ENCODE data around the gene GPSM1.

GPSM1 gene

DNA sequence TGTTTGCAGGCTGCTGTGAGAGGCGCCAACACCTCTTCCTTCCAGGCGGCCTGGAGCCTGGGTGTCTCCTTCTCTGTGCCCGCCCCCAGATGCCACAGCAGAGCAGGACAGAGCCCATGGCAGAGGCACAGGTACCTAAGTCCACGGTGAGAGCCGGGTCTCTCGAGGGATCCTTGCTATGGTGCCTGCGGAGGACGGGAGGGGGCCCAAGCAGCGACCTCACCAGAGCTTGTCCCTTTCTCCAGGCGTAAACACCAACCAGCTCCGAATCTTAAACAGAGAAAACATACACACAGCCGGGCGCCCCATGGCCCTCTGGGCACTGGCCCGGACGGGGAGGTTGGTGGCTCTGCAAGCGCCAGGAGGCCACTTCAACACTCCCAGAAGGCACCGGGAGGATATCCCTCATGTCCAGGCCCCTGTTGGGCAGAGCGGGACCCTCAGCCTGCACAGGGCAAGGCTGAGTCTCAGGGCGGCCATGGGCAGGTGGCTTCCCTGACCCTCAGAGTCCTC lies 35.3 kb upstream of the GPSM1 start:
- Histone ChIP-seq H3K36me3 (ENCODE audit: control insufficient read depth, insufficient read depth, low read length) (no peaks in the 10 kb centered on the region), H3K4me1 (ENCODE audit: control insufficient read depth, insufficient read depth, low read length, poor library complexity, severe bottlenecking) (no peaks in the 10 kb centered on the region), H3K27ac (ENCODE audit: insufficient read depth, low read length, poor library complexity, severe bottlenecking) (no peak overlapping the region), H3K9me3 (ENCODE audit: control insufficient read depth, low read length) (no peaks in the 10 kb centered on the region), H3K4me3 (ENCODE audit: insufficient read depth, low read depth, low read length, poor library complexity, severe bottlenecking) (no peak overlapping the region), H3K27me3 (replicated peaks; ENCODE audit: control insufficient read depth, insufficient read depth, low read length, poor library complexity, severe bottlenecking) (no peaks in the 10 kb centered on the region)
- DNase-seq, result no peak

DNA sequence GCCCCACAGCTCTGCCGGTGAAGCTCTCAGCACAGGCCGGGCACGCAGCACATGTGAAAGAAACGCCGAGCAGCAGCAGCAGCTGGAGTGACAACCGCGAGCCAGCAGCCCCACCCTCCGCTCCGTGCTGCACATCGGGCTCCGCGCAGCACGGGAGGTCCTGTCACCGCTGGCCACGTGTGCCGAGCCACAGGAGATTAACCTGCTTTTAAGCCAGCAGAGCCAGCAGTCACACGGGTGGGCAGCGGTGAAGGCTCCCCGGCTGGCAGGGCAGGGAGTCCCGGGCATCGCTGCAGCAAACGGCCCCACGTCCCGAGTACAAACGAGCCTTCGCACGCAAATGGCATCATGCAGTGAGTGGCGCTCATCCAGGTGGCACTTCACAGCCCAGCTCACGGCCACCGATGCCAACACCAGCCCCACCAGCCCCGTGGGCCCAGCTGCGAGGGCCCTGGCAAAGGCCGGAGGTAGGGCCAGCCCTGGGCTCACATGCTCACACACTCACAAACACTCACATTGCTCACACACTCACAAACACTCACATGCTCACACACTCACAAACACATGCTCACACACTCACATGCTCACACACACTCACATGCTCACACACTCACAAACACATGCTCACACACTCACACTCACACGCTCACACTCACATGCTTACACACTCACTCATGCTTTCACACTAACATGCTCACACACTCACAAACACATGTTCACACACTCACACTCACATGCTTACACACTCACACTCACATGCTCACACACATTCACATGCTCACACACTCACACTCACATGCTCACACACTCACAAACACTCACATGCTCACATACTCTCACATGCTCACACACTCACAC lies 34.5 kb upstream of the GPSM1 start:
- Histone ChIP-seq H3K4me3 (ENCODE audit: insufficient read depth, low read depth, low read length, poor library complexity, severe bottlenecking) (no peak overlapping the region), H3K27ac (ENCODE audit: insufficient read depth, low read length, poor library complexity, severe bottlenecking) (no peak overlapping the region), H3K27me3 (replicated peaks; ENCODE audit: control insufficient read depth, insufficient read depth, low read length, poor library complexity, severe bottlenecking) (no peaks in the 10 kb centered on the region), H3K9me3 (ENCODE audit: control insufficient read depth, low read length) (no peaks in the 10 kb centered on the region), H3K4me1 (ENCODE audit: control insufficient read depth, insufficient read depth, low read length, poor library complexity, severe bottlenecking) (no peaks in the 10 kb centered on the region), H3K36me3 (ENCODE audit: control insufficient read depth, insufficient read depth, low read length) (no peaks in the 10 kb centered on the region)
- DNase-seq, result no peak

DNA sequence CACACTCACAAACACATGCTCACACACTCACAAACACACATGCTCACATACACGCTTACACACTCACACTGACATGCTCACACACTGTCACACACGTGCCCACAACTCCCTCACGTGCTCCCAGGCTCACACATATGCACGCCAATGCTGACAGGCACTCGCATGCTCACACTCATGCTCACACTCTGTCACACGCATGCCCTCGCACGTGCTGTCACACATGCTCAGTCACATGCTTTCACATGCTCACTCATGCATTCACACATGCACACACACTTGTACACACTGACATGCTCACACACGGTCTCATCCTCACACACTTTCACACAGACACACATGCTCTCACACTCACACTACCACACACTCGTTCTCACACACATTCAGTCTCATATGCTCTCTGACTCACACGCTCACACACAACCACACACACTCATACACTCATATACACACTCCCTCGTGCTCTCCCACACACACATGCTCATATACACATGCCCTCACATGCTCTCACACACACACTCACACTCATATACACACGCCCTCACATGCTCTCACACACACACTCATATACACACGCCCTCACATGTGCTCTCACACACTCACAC lies 33.8 kb upstream of the GPSM1 start:
- H3K27ac ChIP-seq (ENCODE audit: insufficient read depth, low read length, poor library complexity, severe bottlenecking), result no peak overlapping the region
- no peaks in the 10 kb centered on the region for H3K4me1 ChIP-seq (ENCODE audit: control insufficient read depth, insufficient read depth, low read length, poor library complexity, severe bottlenecking)
- no peaks in the 10 kb centered on the region for H3K9me3 ChIP-seq (ENCODE audit: control insufficient read depth, low read length)
- H3K27me3 ChIP-seq (replicated peaks; ENCODE audit: control insufficient read depth, insufficient read depth, low read length, poor library complexity, severe bottlenecking), result no peaks in the 10 kb centered on the region
- no peak for DNase-seq
- no peak overlapping the region for H3K4me3 ChIP-seq (ENCODE audit: insufficient read depth, low read depth, low read length, poor library complexity, severe bottlenecking)
- H3K36me3 ChIP-seq (ENCODE audit: control insufficient read depth, insufficient read depth, low read length), result no peaks in the 10 kb centered on the region

DNA sequence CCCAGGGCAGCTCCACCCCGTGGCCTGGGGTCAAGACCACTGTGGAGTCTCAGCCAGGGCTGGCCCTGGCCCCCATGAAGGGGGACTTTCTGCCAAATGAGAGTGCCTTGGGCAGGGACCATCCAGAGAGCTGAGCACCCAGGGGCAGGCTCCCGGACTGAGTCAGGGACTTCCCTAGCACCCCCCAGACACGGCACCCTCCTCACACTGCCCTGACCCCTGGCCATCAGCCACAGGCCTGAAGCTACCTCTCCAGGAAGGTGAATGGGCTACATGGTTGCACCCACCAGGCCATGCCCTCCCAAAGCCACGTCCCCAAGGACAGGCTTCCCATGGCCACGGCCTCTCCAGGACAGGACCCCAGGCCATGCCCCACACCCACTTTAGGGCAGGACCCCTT lies 32.9 kb upstream of the GPSM1 start:
- Histone ChIP-seq H3K4me1 (ENCODE audit: control insufficient read depth, insufficient read depth, low read length, poor library complexity, severe bottlenecking) (no peaks in the 10 kb centered on the region), H3K9me3 (ENCODE audit: control insufficient read depth, low read length) (no peaks in the 10 kb centered on the region), H3K27ac (ENCODE audit: insufficient read depth, low read length, poor library complexity, severe bottlenecking) (no peak overlapping the region), H3K27me3 (replicated peaks; ENCODE audit: control insufficient read depth, insufficient read depth, low read length, poor library complexity, severe bottlenecking) (no peaks in the 10 kb centered on the region), H3K36me3 (ENCODE audit: control insufficient read depth, insufficient read depth, low read length) (no peaks in the 10 kb centered on the region), H3K4me3 (ENCODE audit: insufficient read depth, low read depth, low read length, poor library complexity, severe bottlenecking) (no peak overlapping the region)
- no peak for DNase-seq

DNA sequence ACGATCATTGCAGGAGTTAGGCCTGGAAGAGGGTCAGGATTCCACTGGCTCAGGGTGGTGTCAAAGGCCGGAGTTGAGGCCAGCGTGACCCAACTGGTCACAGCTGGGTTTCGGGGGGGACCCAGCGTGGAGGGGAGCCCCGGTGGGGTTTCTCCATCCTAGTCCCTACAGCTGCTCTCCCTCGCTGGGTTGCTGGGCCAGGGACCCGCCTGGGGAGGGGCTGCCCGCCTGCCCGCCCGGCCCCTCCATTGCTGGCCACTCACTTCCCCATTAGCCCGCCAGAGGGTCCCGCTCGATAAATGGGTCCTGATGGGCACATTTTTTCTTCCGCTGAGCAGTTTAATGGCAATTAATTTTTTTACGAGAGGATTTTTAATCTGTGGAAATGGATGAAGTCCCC lies 32.3 kb upstream of the GPSM1 start:
- Histone ChIP-seq H3K4me1 (ENCODE audit: control insufficient read depth, insufficient read depth, low read length, poor library complexity, severe bottlenecking) (no peaks in the 10 kb centered on the region), H3K27me3 (replicated peaks; ENCODE audit: control insufficient read depth, insufficient read depth, low read length, poor library complexity, severe bottlenecking) (no peaks in the 10 kb centered on the region), H3K36me3 (ENCODE audit: control insufficient read depth, insufficient read depth, low read length) (no peaks in the 10 kb centered on the region), H3K9me3 (ENCODE audit: control insufficient read depth, low read length) (no peaks in the 10 kb centered on the region), H3K4me3 (ENCODE audit: insufficient read depth, low read depth, low read length, poor library complexity, severe bottlenecking) (no peak overlapping the region), H3K27ac (ENCODE audit: insufficient read depth, low read length, poor library complexity, severe bottlenecking) (no peak overlapping the region)
- no peak for DNase-seq

DNA sequence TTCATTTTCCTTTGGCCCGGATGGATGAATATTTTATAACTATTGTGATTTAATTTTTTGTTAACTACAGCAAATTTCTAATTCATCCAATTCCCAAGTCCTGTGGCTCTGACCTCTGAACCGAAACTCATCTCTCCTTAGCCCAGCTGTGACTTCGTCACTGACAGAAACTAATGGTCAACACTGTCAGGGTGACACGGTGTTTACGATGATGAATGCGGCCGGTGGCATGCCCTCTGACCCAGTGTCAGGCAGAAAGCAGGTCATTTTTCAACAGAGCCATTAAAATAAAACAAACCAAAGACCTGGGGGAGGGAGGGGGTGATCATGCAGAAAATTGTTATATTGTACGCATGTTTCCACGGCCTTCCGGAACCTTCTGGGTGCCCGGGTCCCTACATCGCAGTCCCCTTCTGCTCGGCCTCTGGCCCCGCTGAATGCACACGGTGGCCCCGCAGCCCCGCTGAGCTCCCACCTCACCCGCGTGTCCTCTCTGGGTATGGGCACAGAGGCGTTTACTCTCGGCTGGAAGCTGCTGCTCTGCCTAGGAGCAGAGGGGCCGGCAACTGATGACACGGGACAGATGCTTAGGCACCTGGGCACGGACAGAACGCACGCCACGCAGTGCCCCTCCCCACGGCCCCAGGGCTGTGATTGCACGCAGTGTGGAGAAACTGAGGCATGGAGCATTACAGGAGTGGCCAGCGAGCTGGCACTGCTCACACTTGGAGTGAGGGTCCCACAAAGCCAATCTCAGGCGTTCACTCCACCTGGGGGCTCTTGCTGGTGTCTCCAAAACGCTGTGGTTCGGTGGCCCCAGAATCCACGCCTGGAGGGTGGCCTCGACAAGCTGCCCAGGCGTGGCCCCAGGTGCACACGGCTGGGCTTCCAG lies 31.6 kb upstream of the GPSM1 start:
- DNase-seq, result no peak
- no peak overlapping the region for H3K27ac ChIP-seq (ENCODE audit: insufficient read depth, low read length, poor library complexity, severe bottlenecking)

DNA sequence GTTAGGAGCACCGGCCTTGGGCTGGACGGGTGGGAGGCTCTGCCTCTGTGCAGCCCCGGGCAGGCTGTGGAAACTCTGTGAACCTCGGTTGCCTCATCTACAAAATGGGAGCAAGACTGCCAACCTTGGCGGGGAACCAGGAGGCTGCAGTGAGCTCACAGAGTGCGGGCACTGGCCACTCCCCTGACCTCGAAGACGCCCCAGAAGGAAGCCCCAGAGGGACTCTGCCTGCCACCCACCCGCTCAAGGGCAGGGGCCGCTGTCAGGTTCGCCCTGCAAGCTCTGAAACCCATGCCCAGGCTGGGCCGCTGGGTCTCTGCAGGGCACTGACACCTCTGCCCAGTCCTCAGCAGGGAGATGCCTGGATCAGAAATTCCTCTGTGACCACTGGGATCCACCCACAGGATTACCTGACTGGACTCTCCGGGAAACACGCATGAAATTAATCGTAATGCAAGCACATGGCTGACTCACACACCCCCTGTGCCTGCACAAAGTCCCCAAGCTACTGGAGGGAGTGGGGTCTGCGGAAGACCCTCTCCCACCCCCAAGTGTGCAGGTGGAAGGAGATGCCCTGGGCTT lies 30.8 kb upstream of the GPSM1 start:
- H3K36me3 ChIP-seq (ENCODE audit: control insufficient read depth, insufficient read depth, low read length), result no peaks in the 10 kb centered on the region
- no peaks in the 10 kb centered on the region for H3K27me3 ChIP-seq (replicated peaks; ENCODE audit: control insufficient read depth, insufficient read depth, low read length, poor library complexity, severe bottlenecking)
- no peak for DNase-seq
- no peaks in the 10 kb centered on the region for H3K9me3 ChIP-seq (ENCODE audit: control insufficient read depth, low read length)
- no peak overlapping the region for H3K27ac ChIP-seq (ENCODE audit: insufficient read depth, low read length, poor library complexity, severe bottlenecking)
- no peaks in the 10 kb centered on the region for H3K4me1 ChIP-seq (ENCODE audit: control insufficient read depth, insufficient read depth, low read length, poor library complexity, severe bottlenecking)
- no peak overlapping the region for H3K4me3 ChIP-seq (ENCODE audit: insufficient read depth, low read depth, low read length, poor library complexity, severe bottlenecking)

More for the DNA sequence above, 31.6 kb upstream of the GPSM1 start:
- no peaks in the 10 kb centered on the region for H3K27me3 ChIP-seq (replicated peaks; ENCODE audit: control insufficient read depth, insufficient read depth, low read length, poor library complexity, severe bottlenecking)
- no peaks in the 10 kb centered on the region for H3K9me3 ChIP-seq (ENCODE audit: control insufficient read depth, low read length)
- no peak overlapping the region for H3K4me3 ChIP-seq (ENCODE audit: insufficient read depth, low read depth, low read length, poor library complexity, severe bottlenecking)
- H3K36me3 ChIP-seq (ENCODE audit: control insufficient read depth, insufficient read depth, low read length), result no peaks in the 10 kb centered on the region
- H3K4me1 ChIP-seq (ENCODE audit: control insufficient read depth, insufficient read depth, low read length, poor library complexity, severe bottlenecking), result no peaks in the 10 kb centered on the region

DNA sequence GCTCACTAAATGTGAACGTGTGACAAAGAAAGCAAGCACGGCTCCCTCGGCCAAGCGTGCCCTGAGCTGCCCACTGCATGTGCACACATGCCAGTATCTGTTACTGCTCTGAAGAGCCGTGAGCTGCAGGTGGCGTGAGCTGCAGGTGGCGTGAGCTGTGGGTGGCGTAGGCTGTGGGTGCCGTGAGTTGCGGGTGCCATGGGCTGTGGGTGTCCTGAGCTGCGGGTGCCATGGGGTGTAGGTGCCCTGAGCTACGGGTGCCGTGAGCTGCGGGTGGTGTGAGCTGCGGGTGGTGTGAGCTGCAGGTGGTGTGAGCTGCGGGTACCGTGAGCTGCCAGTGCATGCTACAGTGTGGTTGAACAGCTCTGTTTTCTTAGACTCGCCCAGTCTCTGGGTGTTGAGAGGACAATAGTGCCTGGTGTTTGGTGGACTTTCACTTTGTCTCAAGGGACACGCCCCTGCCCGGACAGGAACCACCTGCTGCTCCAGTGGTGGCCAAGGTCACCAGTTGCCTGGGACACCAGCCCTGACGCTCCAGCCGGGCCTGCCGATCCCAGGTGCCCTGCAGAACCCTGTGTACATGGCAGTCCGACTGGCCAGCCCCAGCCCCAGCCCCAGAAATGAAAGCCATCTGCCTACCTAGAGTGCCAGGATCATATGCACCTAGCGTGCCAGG lies 30.2 kb upstream of the GPSM1 start:
- no peaks in the 10 kb centered on the region for H3K27me3 ChIP-seq (replicated peaks; ENCODE audit: control insufficient read depth, insufficient read depth, low read length, poor library complexity, severe bottlenecking)
- no peaks in the 10 kb centered on the region for H3K4me1 ChIP-seq (ENCODE audit: control insufficient read depth, insufficient read depth, low read length, poor library complexity, severe bottlenecking)
- H3K27ac ChIP-seq (ENCODE audit: insufficient read depth, low read length, poor library complexity, severe bottlenecking), result no peak overlapping the region
- H3K9me3 ChIP-seq (ENCODE audit: control insufficient read depth, low read length), result no peaks in the 10 kb centered on the region
- H3K36me3 ChIP-seq (ENCODE audit: control insufficient read depth, insufficient read depth, low read length), result no peaks in the 10 kb centered on the region
- no peak overlapping the region for H3K4me3 ChIP-seq (ENCODE audit: insufficient read depth, low read depth, low read length, poor library complexity, severe bottlenecking)
- DNase-seq, result no peak
